Spleen (tissue), 11 donors: ENCODE results near the gene BCHE. TPM values are rescaled to one million over a fixed set of nuclear protein-coding genes. Genes with fewer than 3 reads are reported as not detected.

Source experiments
- DNase-seq: peaks from one replicate; pipeline ENCODE4 v3.0.0-alpha.2; 2020
- H3K27ac ChIP-seq, 8 donors: fragments of 200-600 bp; sonication (generic) in 7 of 8; 1 replicate in 4 of 8; 2 replicates in 4 of 8; pipeline versions ENCODE4 v1.5.0 to v1.8.0; 2016 to 2021; ENCODE audit warnings: inconsistent platforms in 4 of 8, mild to moderate bottlenecking in 4 of 8, moderate library complexity in 1 of 8
- H3K27me3 ChIP-seq, 7 donors: fragments of 200-600 bp; sonication (generic) in 6 of 7; replicated peaks in 1 of 7; 1 replicate in 4 of 7; 2 replicates in 3 of 7; pipeline versions ENCODE4 v1.5.0 to v1.8.0; 2016 to 2021; ENCODE audit warnings: inconsistent platforms in 3 of 7, mild to moderate bottlenecking in 1 of 7
- H3K36me3 ChIP-seq, 6 donors: fragments of 200-600 bp; sonication (generic) in 5 of 6; 1 replicate in 4 of 6; 2 replicates in 2 of 6; pipeline versions ENCODE4 v1.5.0 to v1.8.0; 2016 to 2021; ENCODE audit warnings: inconsistent platforms in 2 of 6
- H3K4me1 ChIP-seq, 6 donors: fragments of 200-600 bp; sonication (generic) in 5 of 6; 1 replicate in 3 of 6; 2 replicates in 3 of 6; pipeline versions ENCODE4 v1.5.0 to v1.8.0; 2016 to 2021; ENCODE audit warnings: inconsistent platforms in 3 of 6
- H3K4me3 ChIP-seq, 8 donors: fragments of 200-600 bp; sonication (generic) in 7 of 8; 1 replicate in 4 of 8; 2 replicates in 4 of 8; pipeline versions ENCODE4 v1.5.0 to v1.8.0; 2016 to 2021; ENCODE audit warnings: inconsistent platforms in 4 of 8, mild to moderate bottlenecking in 4 of 8, moderate library complexity in 2 of 8
- H3K9me3 ChIP-seq, 8 donors: fragments of 200-600 bp; sonication (generic) in 7 of 8; 1 replicate in 4 of 8; 2 replicates in 4 of 8; pipeline versions ENCODE4 v1.5.0 to v1.8.0; 2016 to 2021; ENCODE audit warnings: inconsistent platforms in 4 of 8
- CTCF ChIP-seq, 11 experiments: fragments of 200-600 bp in 7 of 11; fragments of 450-650 bp in 4 of 11; sonication (generic) in 4 of 11; IDR thresholded peaks in 8 of 11; conservative IDR thresholded peaks in 3 of 11; 1 replicate in 7 of 11; 2 replicates in 4 of 11; pipeline versions ENCODE4 v1.4.0 to v1.8.0; 2016 to 2021; ENCODE audit warnings: antibody characterized with exemption in 11 of 11, inconsistent platforms in 4 of 11, mild to moderate bottlenecking in 1 of 11
- POLR2A ChIP-seq, 3 donors: fragments of 450-650 bp; IDR thresholded peaks; one replicate each; pipeline ENCODE4 v1.5.1; 2017; ENCODE audit warnings: antibody characterized with exemption in 3 of 3, mild to moderate bottlenecking in 1 of 3
- POLR2AphosphoS5 ChIP-seq, 3 donors: sonication (generic); formaldehyde crosslinking; IDR thresholded peaks; one replicate each; pipeline ENCODE4 v1.5.1; 2017; ENCODE audit warnings: antibody characterized with exemption in 3 of 3
- WGBS, 5 donors: extraction: QIAGEN DNeasy Blood & Tissue Kit in 3 of 5; methylation state at CpG; one replicate each; pipeline versions ENCODE4 v1.1.5 to v1.1.7; 2013 to 2018; 5-methylcytosine and 5-hydroxymethylcytosine counted together
- intact Hi-C: fragments of 100-400 bp; cut with DNase I; formaldehyde crosslinking; loops from one replicate; pipeline ENCODE4 v1.15.0; 2023; ENCODE audit warnings: low total_unique reads
- polyA plus RNA-seq, 3 donors: library from polyadenylated mRNA; stranded (reverse); fragments of 200-250 nt; gene quantifications; one replicate each; pipeline ENCODE4 v1.2.1, GENCODE V29; 2013
- total RNA-seq, 7 donors: library from RNA; depleted of rRNA in 3 of 7; stranded (reverse); fragments of >200 nt in 3 of 7; fragmentation: NEBNext Ultra II Directional in 4 of 7; extraction: Animal tissue kit (Norgen Biotek cat#: 25700) in 4 of 7; gene quantifications; one replicate each; pipeline versions ENCODE4 v1.1.0 to v1.2.1, GENCODE V29; 2016 to 2021
- donor health status: healthy with polysubstance abuse.
- donor health status: DM: no; HTN: no; CAD: no; lungs with moderate emphysema.
- donor health status: DM: no; HTN: no; CAD: no.
- donor health status: Bipolar disorder and iron deficiency.
- donor health status: healthy.
- donor health status: DM: no; HTN: no; CAD: no.
- donor health status: DM: yes; HTN: yes; CAD: no.

BCHE gene
- total and polyA plus RNA-seq, 10 donors = 0.93 to 11.4 (median 7.2) TPM

- H3K36me3 ChIP-seq = no peaks in the 10 kb centered on the region
- no peaks in the 10 kb centered on the region for H3K27me3 ChIP-seq
- intact Hi-C loops = no loop called here
- WGBS, 5 donors = 72 to 89% (median 80%) methylated on average over 8 of the region's 8 CpGs
- no peak for TF ChIP-seq CTCF (IDR thresholded peaks at IDR 0.05 in 8 of 11, conservative IDR thresholded peaks at IDR 0.05 in 3 of 11)
- TF ChIP-seq POLR2A (IDR thresholded peaks at IDR 0.05) = no peak
- no peak overlapping the region for H3K27ac ChIP-seq
- H3K9me3 ChIP-seq = no peaks in the 10 kb centered on the region
- no peak for DNase-seq
- no peaks in the 10 kb centered on the region for H3K4me1 ChIP-seq
- peak overlapping the region in 1 of 8 donors; percentile 6 for H3K4me3 ChIP-seq
Measured at GRCh38 chr3:165883863-165884478, 46.7 kb upstream of the BCHE start.

GRCh38 chr3:165883117-165883516 lies 45.9 kb upstream of the BCHE start:
- TF ChIP-seq POLR2AphosphoS5 (IDR thresholded peaks at IDR 0.05) (no peak), POLR2A (IDR thresholded peaks at IDR 0.05) (no peak), CTCF (IDR thresholded peaks at IDR 0.05 in 8 of 11, conservative IDR thresholded peaks at IDR 0.05 in 3 of 11) (no peak)
- Histone ChIP-seq H3K36me3 (no peaks in the 10 kb centered on the region), H3K27me3 (no peaks in the 10 kb centered on the region), H3K4me3 (no peak overlapping the region), H3K27ac (no peak overlapping the region), H3K4me1 (no peaks in the 10 kb centered on the region), H3K9me3 (no peaks in the 10 kb centered on the region)
- WGBS, 5 donors = 88 to 96% (median 91%) methylated on average over 2 of the region's 2 CpGs
- intact Hi-C loops = no loop called here
- DNase-seq = no peak

GRCh38 chr3:165875644-165876043 lies 38.4 kb upstream of the BCHE start:
- Histone ChIP-seq H3K4me1 (no peaks in the 10 kb centered on the region), H3K27ac (no peak overlapping the region), H3K9me3 (peaks cover 0 to 16% (median under 1%) of the 10 kb centered on the region in 8 donors), H3K36me3 (no peaks in the 10 kb centered on the region), H3K4me3 (no peak overlapping the region), H3K27me3 (no peaks in the 10 kb centered on the region)
- TF ChIP-seq CTCF (IDR thresholded peaks at IDR 0.05 in 8 of 11, conservative IDR thresholded peaks at IDR 0.05 in 3 of 11) (no peak), POLR2A (IDR thresholded peaks at IDR 0.05) (no peak), POLR2AphosphoS5 (IDR thresholded peaks at IDR 0.05) (no peak)
- WGBS, 5 donors = 82 to 93% (median 88%) methylated on average over 6 of the region's 6 CpGs
- intact Hi-C loops = no loop called here
- DNase-seq = no peak

- H3K27ac ChIP-seq = no peak overlapping the region
- H3K9me3 ChIP-seq = peaks cover 0 to 19% (median 5%) of the 10 kb centered on the region in 8 donors
- WGBS, 5 donors = 83 to 93% (median 90%) methylated on average over 15 to 18 of the region's 18 CpGs
- no peak for DNase-seq
- TF ChIP-seq POLR2AphosphoS5 (IDR thresholded peaks at IDR 0.05) = no peak
- TF ChIP-seq CTCF (IDR thresholded peaks at IDR 0.05 in 8 of 11, conservative IDR thresholded peaks at IDR 0.05 in 3 of 11) = no peak
- no peak for TF ChIP-seq POLR2A (IDR thresholded peaks at IDR 0.05)
- intact Hi-C loops = no loop called here
- H3K27me3 ChIP-seq = no peaks in the 10 kb centered on the region
- H3K4me1 ChIP-seq = no peaks in the 10 kb centered on the region
- H3K36me3 ChIP-seq = no peaks in the 10 kb centered on the region
- no peak overlapping the region for H3K4me3 ChIP-seq
Measured at GRCh38 chr3:165874663-165875489, 37.7 kb upstream of the BCHE start.
